H54 (cell line): Measurements from ENCODE around the gene DOC2A.
"Not testable (repeated sequence)": the region's sequence is repeated elsewhere in the genome, so short reads cannot be mapped to it uniquely, and the experiment has no call there.

Experiments used
- DNase-seq: peaks from one replicate; pipeline ENCODE4 v3.0.0; 2011; ENCODE audit warnings: low spot score, mixed read lengths; ENCODE audit not compliant: insufficient read length
- FAIRE-seq: peaks from 3 replicates; lab custom pipeline; 2011; peaks lifted over from hg19 to GRCh38; lab: Jason Lieb, UNC
- POLR2A ChIP-seq: IDR thresholded peaks from 2 replicates; pipeline ENCODE4 v1.6.1; 2011; ENCODE audit warnings: low read depth, mild to moderate bottlenecking, low read length

DOC2A gene

GRCh38 chr16:30010844-30011713 lies at the start of gene DOC2A:
TSS of gene DOC2A (minus strand) at chr16:30011027. CDS start at chr16:30010222, 805 bp downstream.
- DNase-seq (no peak), FAIRE-seq (no peak)
- no peak for TF ChIP-seq POLR2A

DNA sequence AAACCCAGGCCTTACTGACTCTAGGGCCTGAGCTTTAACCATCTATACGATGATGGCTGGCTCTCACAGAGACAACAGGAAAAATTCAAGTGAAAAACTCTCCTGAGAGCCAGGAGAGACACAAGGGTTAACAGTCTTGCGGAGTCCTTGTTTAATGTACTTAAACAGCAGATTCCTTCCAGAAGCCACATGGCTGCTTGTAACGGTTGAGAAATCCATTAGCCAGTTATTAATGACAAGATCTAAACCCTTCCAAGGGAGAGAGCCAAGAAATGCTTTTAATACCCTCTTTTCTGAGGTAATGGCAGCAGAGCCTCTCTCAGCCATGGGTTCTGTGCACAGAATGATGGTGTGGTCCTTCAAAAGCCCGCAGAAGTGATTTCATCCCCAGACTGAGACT lies 49.5 kb upstream of the DOC2A start:
- no peak for TF ChIP-seq POLR2A
- no peak for DNase-seq
- FAIRE-seq, result no peak

- TF ChIP-seq POLR2A, result no peak
- FAIRE-seq, result no peak
- no peak for DNase-seq
Measured at GRCh38 chr16:30054959-30055553, 44.2 kb upstream of the DOC2A start.

GRCh38 chr16:30054451-30054850 lies 43.6 kb upstream of the DOC2A start:
- no peak for TF ChIP-seq POLR2A
- FAIRE-seq (no peak), DNase-seq (no peak)

- TF ChIP-seq POLR2A, result peak; percentile 37; the same call in 1 of the 2 replicates
- no peak for FAIRE-seq
- DNase-seq, result peak; percentile 70
Measured at GRCh38 chr16:30053376-30054015, 42.7 kb upstream of the DOC2A start.

- DNase-seq (peak; percentile 85), FAIRE-seq (no peak)
Measured at GRCh38 chr16:30052671-30053372, 42.0 kb upstream of the DOC2A start.

DNA sequence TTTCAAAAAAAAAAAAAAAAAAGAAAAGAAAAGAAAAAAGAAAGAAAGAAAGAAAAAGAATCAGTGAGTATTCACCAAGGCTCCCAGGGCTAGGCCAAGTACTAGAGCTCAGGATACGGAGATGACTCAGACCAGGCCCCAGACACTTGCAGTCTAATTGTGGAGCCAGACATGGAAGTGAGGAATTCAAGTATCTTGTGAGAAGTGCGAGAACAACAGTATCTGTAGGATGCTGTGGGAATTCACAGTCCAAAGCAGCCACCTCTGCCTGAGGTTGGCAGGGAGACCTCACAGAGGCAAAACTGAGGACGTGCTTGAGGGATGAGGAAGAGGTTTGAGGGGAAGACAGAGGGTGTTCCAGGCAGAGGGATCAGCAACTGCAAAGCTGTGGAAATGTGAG lies 40.7 kb upstream of the DOC2A start:
- 0 out of 2 replicates have a peak, but pooled peaks have one; percentile 21 for TF ChIP-seq POLR2A
- peak; percentile 27 for FAIRE-seq
- DNase-seq, result peak; percentile 87

More at GRCh38 chr16:30052671-30053372, 42.0 kb upstream of the DOC2A start:
- TF ChIP-seq POLR2A, result no peak

- TF ChIP-seq POLR2A, result no peak
Measured at GRCh38 chr16:30049871-30050270, 39.0 kb upstream of the DOC2A start.

GRCh38 chr16:30046588-30046987 lies 35.8 kb upstream of the DOC2A start:
- FAIRE-seq, result no peak
- no peak for TF ChIP-seq POLR2A
- DNase-seq, result no peak

More at GRCh38 chr16:30049871-30050270, 39.0 kb upstream of the DOC2A start:
- DNase-seq (no peak), FAIRE-seq (no peak)

DNA sequence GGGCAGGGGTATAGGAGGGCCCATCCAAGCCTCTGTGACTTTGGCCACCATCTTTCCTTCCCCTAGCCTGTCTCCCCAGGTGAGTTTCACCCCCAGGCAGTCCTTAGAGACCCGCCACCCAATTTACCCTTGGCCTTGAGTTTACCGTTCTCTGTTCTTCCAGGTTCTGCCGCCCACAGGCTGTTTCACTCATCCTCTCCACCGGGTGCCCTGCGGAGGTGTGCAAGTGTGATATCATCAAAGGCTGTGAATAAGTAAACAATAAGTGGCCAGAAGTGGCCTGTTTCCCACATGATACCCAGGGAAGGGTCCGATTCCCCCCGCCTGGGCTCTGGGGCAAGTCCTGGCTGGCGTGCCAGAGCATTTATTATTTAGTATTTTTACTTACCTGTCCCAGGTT lies 35.4 kb upstream of the DOC2A start:
- DNase-seq, result no peak
- FAIRE-seq, result no peak
- TF ChIP-seq POLR2A, result no peak

- TF ChIP-seq POLR2A, result no peak
- no peak for DNase-seq
- FAIRE-seq, result no peak
Measured at GRCh38 chr16:30041841-30042240, 31.0 kb upstream of the DOC2A start.

GRCh38 chr16:30040690-30041089 lies 29.9 kb upstream of the DOC2A start:
- not testable (repeated sequence) for FAIRE-seq, DNase-seq

- FAIRE-seq (no peak), DNase-seq (no peak)
- TF ChIP-seq POLR2A, result no peak
Measured at GRCh38 chr16:30040221-30040620, 29.4 kb upstream of the DOC2A start.
